HEK293 (cell line): ENCODE data around the gene SLU7.

Source experiments
- CTCF ChIA-PET: fragments of 350-600 bp; formaldehyde crosslinking; extraction: SDS; loops from one replicate; lab custom pipeline; 2021; ENCODE audit warnings: antibody characterized with exemption; lab: Yijun Ruan, JAX
- POLR2A ChIA-PET: fragments of 300-600 bp; formaldehyde crosslinking; extraction: SDS; loops from one replicate; lab custom pipeline; 2020; ENCODE audit warnings: antibody characterized with exemption, inconsistent platforms; lab: Yijun Ruan, JAX
- H3K27ac ChIP-seq: fragments of 200-500 bp; sonication (Bioruptor generic); 2 replicates; pipeline ENCODE4 v1.5.1; 2014; ENCODE audit warnings: low read depth, low read length, control low read depth, inconsistent platforms; ENCODE audit errors: extremely low read depth
- H3K36me3 ChIP-seq, 2 experiments: fragments of 200-500 bp in 1 of 2; sonication (Bioruptor generic) in 1 of 2; 1 replicate in 1 of 2; 2 replicates in 1 of 2; pipeline ENCODE4 v1.5.1; 2014 to 2017; ENCODE audit warnings: inconsistent platforms in 2 of 2, low read length in 2 of 2; ENCODE audit not compliant: control insufficient read depth in 2 of 2, insufficient read depth in 1 of 2
- H3K4me1 ChIP-seq: fragments of 200-500 bp; sonication (Bioruptor generic); 2 replicates; pipeline ENCODE4 v1.5.1; 2014; ENCODE audit warnings: mild to moderate bottlenecking, low read length, inconsistent platforms; ENCODE audit not compliant: control insufficient read depth, insufficient read depth
- H3K4me3 ChIP-seq: 2 replicates; pipeline ENCODE4 v1.5.1; 2011; ENCODE audit warnings: low read depth, mild to moderate bottlenecking, control low read depth, low read length, moderate library complexity
- H3K9me3 ChIP-seq: fragments of 200-500 bp; sonication (Bioruptor generic); 2 replicates; pipeline ENCODE4 v1.5.1; 2014; ENCODE audit warnings: low read depth, low read length, inconsistent platforms; ENCODE audit not compliant: control insufficient read depth, insufficient read depth
- HOXA7 ChIP-seq: sonication (generic); formaldehyde crosslinking; IDR thresholded peaks from 2 replicates; pipeline ENCODE4 v1.8.1; 2022; ENCODE audit warnings: missing genetic modification reagents, borderline replicate concordance
- HOXD13 ChIP-seq: sonication (generic); formaldehyde crosslinking; IDR thresholded peaks from 2 replicates; pipeline ENCODE4 v1.8.0; 2022; ENCODE audit warnings: missing genetic modification reagents, borderline replicate concordance
- IKZF3 ChIP-seq: fragments of 450-650 bp; IDR thresholded peaks from 2 replicates; pipeline ENCODE4 v1.5.0; 2018; ENCODE audit warnings: missing biosample characterization, mild to moderate bottlenecking, missing genetic modification characterization, moderate library complexity
- KLF10 ChIP-seq: fragments of 450-650 bp; IDR thresholded peaks from 2 replicates; pipeline ENCODE4 v1.5.1; 2018; ENCODE audit warnings: missing biosample characterization, mild to moderate bottlenecking, missing genetic modification characterization
- RBAK ChIP-seq: fragments of 450-650 bp; formaldehyde crosslinking; IDR thresholded peaks from 2 replicates; pipeline ENCODE4 v1.5.1; 2016; ENCODE audit warnings: missing biosample characterization, missing genetic modification characterization
- SP3 ChIP-seq: fragments of 450-650 bp; formaldehyde crosslinking; IDR thresholded peaks from 2 replicates; pipeline ENCODE4 v1.5.1; 2016; ENCODE audit warnings: missing biosample characterization, missing genetic modification characterization
- YY2 ChIP-seq: fragments of 450-650 bp; formaldehyde crosslinking; IDR thresholded peaks from 2 replicates; pipeline ENCODE4 v1.5.1; 2016; ENCODE audit warnings: missing biosample characterization, missing genetic modification characterization
- ZNF112 ChIP-seq: fragments of 450-650 bp; formaldehyde crosslinking; IDR thresholded peaks from 2 replicates; pipeline ENCODE4 v1.5.0; 2017; ENCODE audit warnings: missing biosample characterization, missing genetic modification characterization
- ZNF146 ChIP-seq: fragments of 450-650 bp; formaldehyde crosslinking; IDR thresholded peaks from 2 replicates; pipeline ENCODE4 v1.5.1; 2016; ENCODE audit warnings: missing biosample characterization, missing genetic modification characterization
- ZNF157 ChIP-seq: fragments of 450-650 bp; formaldehyde crosslinking; IDR thresholded peaks from 2 replicates; pipeline ENCODE4 v1.5.1; 2016; ENCODE audit warnings: missing biosample characterization, missing genetic modification characterization
- ZNF19 ChIP-seq: fragments of 450-650 bp; formaldehyde crosslinking; IDR thresholded peaks from 2 replicates; pipeline ENCODE4; 2016; ENCODE audit warnings: missing biosample characterization, missing genetic modification characterization, low read depth
- ZNF239 ChIP-seq: fragments of 450-650 bp; formaldehyde crosslinking; IDR thresholded peaks from 2 replicates; pipeline ENCODE4 v1.5.1; 2016; ENCODE audit warnings: missing biosample characterization, missing genetic modification characterization
- ZNF24 ChIP-seq: fragments of 450-650 bp; formaldehyde crosslinking; IDR thresholded peaks from 2 replicates; pipeline ENCODE4 v1.5.1; 2016; ENCODE audit warnings: missing biosample characterization, missing genetic modification characterization
- ZNF292 ChIP-seq: fragments of 450-650 bp; formaldehyde crosslinking; IDR thresholded peaks from 2 replicates; pipeline ENCODE4 v1.5.1; 2016; ENCODE audit warnings: low read depth, missing biosample characterization, missing genetic modification characterization, borderline replicate concordance
- ZNF433 ChIP-seq: fragments of 450-650 bp; formaldehyde crosslinking; IDR thresholded peaks from 2 replicates; pipeline ENCODE4 v1.5.1; 2016; ENCODE audit warnings: missing biosample characterization, missing genetic modification characterization, low read depth
- ZNF561 ChIP-seq: fragments of 450-650 bp; IDR thresholded peaks from 2 replicates; pipeline ENCODE4 v1.5.1; 2018; ENCODE audit warnings: missing biosample characterization, missing genetic modification characterization, borderline replicate concordance
- ZNF621 ChIP-seq: fragments of 450-650 bp; formaldehyde crosslinking; IDR thresholded peaks from 2 replicates; pipeline ENCODE4 v1.5.1; 2017; ENCODE audit warnings: missing biosample characterization, missing genetic modification characterization
- ZNF658 ChIP-seq: fragments of 450-650 bp; formaldehyde crosslinking; IDR thresholded peaks from 2 replicates; pipeline ENCODE4; 2016; ENCODE audit warnings: missing biosample characterization, missing genetic modification characterization
- ZNF791 ChIP-seq: fragments of 450-650 bp; formaldehyde crosslinking; IDR thresholded peaks from 2 replicates; pipeline ENCODE4 v1.5.1; 2016; ENCODE audit warnings: missing biosample characterization, missing genetic modification characterization
- ZSCAN23 ChIP-seq: fragments of 450-650 bp; formaldehyde crosslinking; IDR thresholded peaks from 2 replicates; pipeline ENCODE4 v1.5.1; 2016; ENCODE audit warnings: missing biosample characterization, missing genetic modification characterization
- TF ChIP-seq, protein P1 (sequence below): IDR thresholded peaks from 2 replicates; pipeline ENCODE4 v1.6.1; 2011; ENCODE audit warnings: mild to moderate bottlenecking, low read depth, low read length, borderline replicate concordance
- TF ChIP-seq, protein P2 (sequence below): fragments of 450-650 bp; formaldehyde crosslinking; IDR thresholded peaks from 2 replicates; pipeline ENCODE4 v1.5.1; 2016; ENCODE audit warnings: missing biosample characterization, missing genetic modification characterization
- TF ChIP-seq, protein P3 (sequence below): fragments of 450-650 bp; formaldehyde crosslinking; IDR thresholded peaks from 2 replicates; pipeline ENCODE4 v1.5.1; 2016; ENCODE audit warnings: missing biosample characterization, missing genetic modification characterization
- TF ChIP-seq, protein P4 (sequence below): fragments of 450-650 bp; formaldehyde crosslinking; IDR thresholded peaks from 2 replicates; pipeline ENCODE4 v1.5.1; 2016; ENCODE audit warnings: missing biosample characterization, missing genetic modification characterization
- TF ChIP-seq, protein P5 (sequence below): fragments of 450-650 bp; formaldehyde crosslinking; IDR thresholded peaks from 2 replicates; pipeline ENCODE4 v1.5.1; 2017; ENCODE audit warnings: missing biosample characterization, missing genetic modification characterization

Gene SLU7

DNA sequence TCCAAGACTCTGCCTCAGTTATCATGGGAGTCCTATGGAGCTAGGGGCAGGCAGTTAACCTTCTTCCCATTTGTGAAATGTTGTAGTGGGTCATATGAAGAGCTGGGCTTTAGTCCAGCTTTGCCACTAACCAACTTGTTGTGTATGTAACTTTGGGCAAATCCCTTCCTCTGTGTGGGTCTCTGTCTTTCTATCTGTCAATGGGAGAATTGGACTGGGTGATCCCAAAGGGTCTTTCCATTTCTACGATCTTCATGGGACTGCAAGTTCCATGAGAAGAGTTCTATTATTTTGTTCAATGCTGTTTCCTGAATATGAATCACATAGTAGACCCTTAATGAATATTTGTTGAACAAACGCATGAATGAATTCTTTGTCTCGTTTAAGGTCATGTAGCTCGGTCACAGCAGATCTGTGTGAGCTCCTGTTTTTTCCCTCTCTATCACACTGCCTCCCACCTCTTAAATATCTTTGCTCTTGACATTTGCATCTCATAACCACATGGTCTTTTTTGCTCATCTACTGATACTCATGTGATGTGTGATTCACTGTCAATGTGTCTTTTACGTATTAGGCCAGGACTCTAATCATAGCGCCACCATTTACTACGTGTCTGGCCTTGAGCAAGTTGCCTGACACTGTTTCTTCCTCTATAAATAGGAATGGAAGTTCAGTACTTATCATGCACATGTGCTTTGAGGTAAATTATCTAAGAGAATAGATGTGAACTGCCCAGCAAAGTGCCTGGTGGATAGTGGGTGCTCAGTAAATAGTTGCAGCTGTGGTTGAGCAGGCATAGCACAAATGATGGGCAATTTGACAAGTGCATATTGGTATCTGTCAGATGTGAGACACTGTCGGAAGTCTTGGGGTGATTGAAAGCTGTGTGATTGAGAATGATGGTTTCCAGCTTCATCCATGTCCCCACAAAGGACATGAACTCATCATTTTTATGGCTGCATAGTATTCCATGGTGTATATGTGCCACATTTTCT, 40.2 kb upstream of the SLU7 start:
- TF ChIP-seq ZSCAN23, result no peak
- TF ChIP-seq IKZF3 (tag by site-specific recombination), result no peak
- peak; percentile 47; the same call in 1 of the 2 replicates for TF ChIP-seq ZNF146 (tag by site-specific recombination)
- TF ChIP-seq RBAK, result no peak
- H3K27ac ChIP-seq, result no peak overlapping the region
- H3K4me3 ChIP-seq, result no peak overlapping the region
- no peaks in the 10 kb centered on the region for H3K36me3 ChIP-seq
- CTCF ChIA-PET, result interaction anchor here (1.2 to 2.8 kb wide), 2 partner anchors 18 to 20 kb away, joined by 5 to 12 read pairs; no protein-coding TSS in a partner anchor
- POLR2A ChIA-PET, result no interaction called here
- no peaks in the 10 kb centered on the region for H3K9me3 ChIP-seq
- H3K4me1 ChIP-seq, result peaks cover 4% of the 10 kb centered on the region; the same call in 1 of the 2 replicates

DNA sequence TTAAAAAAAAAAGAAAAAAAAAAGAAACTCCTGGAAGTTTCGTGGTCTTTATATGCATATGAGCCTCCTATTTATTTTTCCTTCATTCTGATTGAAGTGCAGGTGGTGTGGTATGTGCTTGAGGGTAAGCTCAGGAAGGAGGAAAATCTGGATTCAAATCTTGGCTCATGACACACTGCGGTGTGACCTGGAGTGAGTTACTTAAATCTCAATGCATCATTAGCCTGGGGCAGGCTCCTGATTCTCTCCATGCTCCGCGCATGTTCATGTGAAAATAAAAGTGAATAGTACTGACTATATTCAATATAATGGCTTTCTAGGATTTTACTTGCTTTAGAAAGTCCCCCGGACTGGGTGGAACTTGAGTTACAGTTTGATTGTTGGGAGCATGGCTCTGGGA, 38.4 kb upstream of the SLU7 start:
- no peaks in the 10 kb centered on the region for H3K9me3 ChIP-seq
- TF ChIP-seq, protein P1, sequence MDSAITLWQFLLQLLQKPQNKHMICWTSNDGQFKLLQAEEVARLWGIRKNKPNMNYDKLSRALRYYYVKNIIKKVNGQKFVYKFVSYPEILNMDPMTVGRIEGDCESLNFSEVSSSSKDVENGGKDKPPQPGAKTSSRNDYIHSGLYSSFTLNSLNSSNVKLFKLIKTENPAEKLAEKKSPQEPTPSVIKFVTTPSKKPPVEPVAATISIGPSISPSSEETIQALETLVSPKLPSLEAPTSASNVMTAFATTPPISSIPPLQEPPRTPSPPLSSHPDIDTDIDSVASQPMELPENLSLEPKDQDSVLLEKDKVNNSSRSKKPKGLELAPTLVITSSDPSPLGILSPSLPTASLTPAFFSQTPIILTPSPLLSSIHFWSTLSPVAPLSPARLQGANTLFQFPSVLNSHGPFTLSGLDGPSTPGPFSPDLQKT, result no peak
- TF ChIP-seq, protein P2, sequence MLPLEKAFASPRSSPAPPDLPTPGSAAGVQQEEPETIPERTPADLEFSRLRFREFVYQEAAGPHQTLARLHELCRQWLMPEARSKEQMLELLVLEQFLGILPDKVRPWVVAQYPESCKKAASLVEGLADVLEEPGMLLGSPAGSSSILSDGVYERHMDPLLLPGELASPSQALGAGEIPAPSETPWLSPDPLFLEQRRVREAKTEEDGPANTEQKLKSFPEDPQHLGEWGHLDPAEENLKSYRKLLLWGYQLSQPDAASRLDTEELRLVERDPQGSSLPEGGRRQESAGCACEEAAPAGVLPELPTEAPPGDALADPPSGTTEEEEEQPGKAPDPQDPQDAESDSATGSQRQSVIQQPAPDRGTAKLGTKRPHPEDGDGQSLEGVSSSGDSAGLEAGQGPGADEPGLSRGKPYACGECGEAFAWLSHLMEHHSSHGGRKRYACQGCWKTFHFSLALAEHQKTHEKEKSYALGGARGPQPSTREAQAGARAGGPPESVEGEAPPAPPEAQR, result no peak
- no peak for TF ChIP-seq KLF10
- TF ChIP-seq ZNF433, result no peak
- TF ChIP-seq SP3, result no peak
- no peak for TF ChIP-seq ZNF157 (tag by site-specific recombination)
- TF ChIP-seq HOXA7 (CRISPR knock-in tag), result no peak
- TF ChIP-seq ZNF112, result no peak
- no peak for TF ChIP-seq HOXD13
- TF ChIP-seq, protein P3, sequence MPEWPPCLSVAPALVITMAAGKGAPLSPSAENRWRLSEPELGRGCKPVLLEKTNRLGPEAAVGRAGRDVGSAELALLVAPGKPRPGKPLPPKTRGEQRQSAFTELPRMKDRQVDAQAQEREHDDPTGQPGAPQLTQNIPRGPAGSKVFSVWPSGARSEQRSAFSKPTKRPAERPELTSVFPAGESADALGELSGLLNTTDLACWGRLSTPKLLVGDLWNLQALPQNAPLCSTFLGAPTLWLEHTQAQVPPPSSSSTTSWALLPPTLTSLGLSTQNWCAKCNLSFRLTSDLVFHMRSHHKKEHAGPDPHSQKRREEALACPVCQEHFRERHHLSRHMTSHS (tag by site-specific recombination), result no peak
- TF ChIP-seq ZNF621, result no peak
- ChIA-PET POLR2A (no interaction called here), CTCF (interaction anchor here (0.6 to 0.7 kb wide), 2 partner anchors 19 to 511 kb away, joined by 3 read pairs; no protein-coding TSS in a partner anchor)
- peaks cover 2% of the 10 kb centered on the region; the same call in 1 of the 2 replicates for H3K4me1 ChIP-seq
- no peak overlapping the region for H3K27ac ChIP-seq
- no peak overlapping the region for H3K4me3 ChIP-seq
- no peaks in the 10 kb centered on the region for H3K36me3 ChIP-seq

DNA sequence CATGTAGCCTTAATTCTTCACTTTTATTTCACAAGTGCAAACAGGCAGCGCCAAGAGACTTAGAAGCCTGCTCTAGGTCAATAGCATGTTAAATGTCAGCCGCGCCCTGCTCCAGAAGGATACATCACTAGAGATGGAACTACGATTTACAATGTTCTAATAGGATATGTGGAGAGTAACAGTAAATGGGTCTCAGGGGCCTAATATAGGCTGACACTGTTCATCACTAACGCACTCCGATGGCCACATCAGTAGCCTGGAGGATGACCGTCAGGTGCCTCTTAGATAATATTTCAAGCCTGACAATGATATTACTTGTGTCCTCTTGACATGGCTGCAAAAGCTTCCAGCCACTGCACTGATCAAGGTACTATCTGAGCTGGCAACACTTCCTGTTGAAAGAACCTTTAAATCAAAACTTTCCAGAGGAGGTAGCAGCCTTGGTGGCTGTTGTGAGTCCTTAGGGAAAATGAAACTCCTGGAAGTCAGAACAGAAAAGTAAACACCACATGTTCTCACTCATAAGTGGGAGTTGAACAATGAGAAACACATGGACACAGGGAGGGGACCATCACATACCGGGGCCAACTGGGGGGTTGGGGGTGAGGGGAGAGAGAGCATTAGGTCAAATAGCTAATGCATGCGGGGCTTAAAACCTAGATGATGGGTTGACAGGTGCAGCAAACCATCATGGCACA, 37.7 kb upstream of the SLU7 start:
- ChIA-PET CTCF (interaction anchor here (0.6 kb wide), 1 partner anchor 512 kb away, joined by 3 read pairs; no protein-coding TSS in a partner anchor), POLR2A (no interaction called here)
- H3K4me3 ChIP-seq, result no peak overlapping the region
- no peaks in the 10 kb centered on the region for H3K36me3 ChIP-seq
- no peaks in the 10 kb centered on the region for H3K4me1 ChIP-seq
- no peak overlapping the region for H3K27ac ChIP-seq
- H3K9me3 ChIP-seq, result no peaks in the 10 kb centered on the region
- TF ChIP-seq, protein P4, sequence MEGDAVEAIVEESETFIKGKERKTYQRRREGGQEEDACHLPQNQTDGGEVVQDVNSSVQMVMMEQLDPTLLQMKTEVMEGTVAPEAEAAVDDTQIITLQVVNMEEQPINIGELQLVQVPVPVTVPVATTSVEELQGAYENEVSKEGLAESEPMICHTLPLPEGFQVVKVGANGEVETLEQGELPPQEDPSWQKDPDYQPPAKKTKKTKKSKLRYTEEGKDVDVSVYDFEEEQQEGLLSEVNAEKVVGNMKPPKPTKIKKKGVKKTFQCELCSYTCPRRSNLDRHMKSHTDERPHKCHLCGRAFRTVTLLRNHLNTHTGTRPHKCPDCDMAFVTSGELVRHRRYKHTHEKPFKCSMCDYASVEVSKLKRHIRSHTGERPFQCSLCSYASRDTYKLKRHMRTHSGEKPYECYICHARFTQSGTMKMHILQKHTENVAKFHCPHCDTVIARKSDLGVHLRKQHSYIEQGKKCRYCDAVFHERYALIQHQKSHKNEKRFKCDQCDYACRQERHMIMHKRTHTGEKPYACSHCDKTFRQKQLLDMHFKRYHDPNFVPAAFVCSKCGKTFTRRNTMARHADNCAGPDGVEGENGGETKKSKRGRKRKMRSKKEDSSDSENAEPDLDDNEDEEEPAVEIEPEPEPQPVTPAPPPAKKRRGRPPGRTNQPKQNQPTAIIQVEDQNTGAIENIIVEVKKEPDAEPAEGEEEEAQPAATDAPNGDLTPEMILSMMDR (tag by site-specific recombination), result no peak
- TF ChIP-seq ZNF658 (no peak), ZNF157 (tag by site-specific recombination) (no peak), YY2 (tag by site-specific recombination) (no peak), ZNF24 (no peak), ZNF791 (no peak), ZNF19 (tag by site-specific recombination) (no peak), ZNF239 (no peak), ZNF292 (tag by site-specific recombination) (no peak), ZNF561 (tag by site-specific recombination) (no peak)
- TF ChIP-seq, protein P5, sequence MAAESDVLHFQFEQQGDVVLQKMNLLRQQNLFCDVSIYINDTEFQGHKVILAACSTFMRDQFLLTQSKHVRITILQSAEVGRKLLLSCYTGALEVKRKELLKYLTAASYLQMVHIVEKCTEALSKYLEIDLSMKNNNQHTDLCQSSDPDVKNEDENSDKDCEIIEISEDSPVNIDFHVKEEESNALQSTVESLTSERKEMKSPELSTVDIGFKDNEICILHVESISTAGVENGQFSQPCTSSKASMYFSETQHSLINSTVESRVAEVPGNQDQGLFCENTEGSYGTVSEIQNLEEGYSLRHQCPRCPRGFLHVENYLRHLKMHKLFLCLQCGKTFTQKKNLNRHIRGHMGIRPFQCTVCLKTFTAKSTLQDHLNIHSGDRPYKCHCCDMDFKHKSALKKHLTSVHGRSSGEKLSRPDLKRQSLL, result no peak
